ENCODE data around the gene CFAP77. TPM values are rescaled to one million over a fixed set of nuclear protein-coding genes. Genes with fewer than 3 reads are reported as not detected.

The CFAP77 gene
- polyA plus RNA-seq, 1 of the 3 experiments (the other 2 are of a cell fraction), result 1.1 TPM

GRCh38 chr9:132460240-132460639 lies 50.2 kb downstream of the CFAP77 start:
- TF ChIP-seq CHD2 (IDR thresholded peaks at IDR 0.05; ENCODE audit: low read length, partially characterized antibody) (no peak), MXI1 (IDR thresholded peaks at IDR 0.05; ENCODE audit: low read depth, low read length) (no peak), RXRA (IDR thresholded peaks at IDR 0.05; ENCODE audit: borderline replicate concordance, low read depth) (no peak), NRF1 (IDR thresholded peaks at IDR 0.05; ENCODE audit: low read depth, low read length) (no peak), USF2 (IDR thresholded peaks at IDR 0.05; ENCODE audit: borderline replicate concordance, low read depth, low read length) (no peak)
- Histone ChIP-seq H3K9me3 (no peaks in the 10 kb centered on the region), H3K4me1 (ENCODE audit: control insufficient read depth in 1 of 2, insufficient read depth in 2 of 2, low read depth in 1 of 2, low read length in 1 of 2) (no peaks in the 10 kb centered on the region), H2AFZ (ENCODE audit: low read depth) (no peak overlapping the region), H3K36me3 (replicated peaks in 1 of 2; ENCODE audit: control insufficient read depth in 1 of 2, insufficient read depth in 2 of 2, low read length in 1 of 2) (no peaks in the 10 kb centered on the region), H3F3A (replicated peaks; ENCODE audit: insufficient read depth) (no peaks in the 10 kb centered on the region), H3K9me2 (no peaks in the 10 kb centered on the region), H3K27me3 (ENCODE audit: insufficient read depth) (no peaks in the 10 kb centered on the region), H3K4me3 (ENCODE audit: low read depth in 2 of 2, low read length in 1 of 2) (no peak overlapping the region), H3K79me2 (ENCODE audit: insufficient read depth) (no peaks in the 10 kb centered on the region), H4K20me1 (ENCODE audit: insufficient read depth) (no peaks in the 10 kb centered on the region), H3K4me2 (no peak overlapping the region), H3K9ac (no peak overlapping the region), H3K27ac (ENCODE audit: low read depth in 2 of 2, low read length in 1 of 2) (no peak overlapping the region)
- CTCF ChIA-PET, result no interaction called here
- DNase-seq, result no peak
- POLR2A ChIA-PET, result no interaction called here
- 55% methylated on average over 2 of the region's 2 CpGs for WGBS (ENCODE audit: low lambda C conversion rate)

- no peak overlapping the region for H3K9ac ChIP-seq
- WGBS (ENCODE audit: low lambda C conversion rate), result 88% methylated on average over 17 of the region's 20 CpGs
- H3K27me3 ChIP-seq (ENCODE audit: insufficient read depth), result no peaks in the 10 kb centered on the region
- H3K27ac ChIP-seq (ENCODE audit: low read depth in 2 of 2, low read length in 1 of 2), result no peak overlapping the region
- no peaks in the 10 kb centered on the region for H3K9me3 ChIP-seq
- no peaks in the 10 kb centered on the region for H4K20me1 ChIP-seq (ENCODE audit: insufficient read depth)
- no peak overlapping the region for H3K4me2 ChIP-seq
- H3K9me2 ChIP-seq, result no peaks in the 10 kb centered on the region
- ChIA-PET CTCF (no interaction called here), POLR2A (no interaction called here)
- H2AFZ ChIP-seq (ENCODE audit: low read depth), result no peak overlapping the region
- no peaks in the 10 kb centered on the region for H3K36me3 ChIP-seq (replicated peaks in 1 of 2; ENCODE audit: control insufficient read depth in 1 of 2, insufficient read depth in 2 of 2, low read length in 1 of 2)
- H3K4me3 ChIP-seq (ENCODE audit: low read depth in 2 of 2, low read length in 1 of 2), result no peak overlapping the region
- DNase-seq, result no peak
- no peaks in the 10 kb centered on the region for H3K4me1 ChIP-seq (ENCODE audit: control insufficient read depth in 1 of 2, insufficient read depth in 2 of 2, low read depth in 1 of 2, low read length in 1 of 2)
- no peaks in the 10 kb centered on the region for H3K79me2 ChIP-seq (ENCODE audit: insufficient read depth)
- TF ChIP-seq ELF1 (IDR thresholded peaks at IDR 0.05), result no peak
- no peak for TF ChIP-seq YY1 (IDR thresholded peaks at IDR 0.05; ENCODE audit: low read depth)
- no peak for TF ChIP-seq EP300 (IDR thresholded peaks at IDR 0.05; ENCODE audit: borderline replicate concordance in 1 of 2, low read depth in 1 of 2, low read length in 1 of 2)
- no peak for TF ChIP-seq PBX3 (IDR thresholded peaks at IDR 0.05)
- TF ChIP-seq NFIC (IDR thresholded peaks at IDR 0.05; ENCODE audit: borderline replicate concordance), result no peak
- no peak for TF ChIP-seq TAF1 (IDR thresholded peaks at IDR 0.05; ENCODE audit: borderline replicate concordance, low read depth, low read length)
- TF ChIP-seq MAX (IDR thresholded peaks at IDR 0.05; ENCODE audit: low read depth), result no peak
- no peak for TF ChIP-seq FOXJ3 (CRISPR knock-in tag; IDR thresholded peaks at IDR 0.05)
- no peak for TF ChIP-seq USF2 (IDR thresholded peaks at IDR 0.05; ENCODE audit: borderline replicate concordance, low read depth, low read length)
- TF ChIP-seq RXRA (IDR thresholded peaks at IDR 0.05; ENCODE audit: borderline replicate concordance, low read depth), result no peak
- no peak for TF ChIP-seq MXI1 (IDR thresholded peaks at IDR 0.05; ENCODE audit: low read depth, low read length)
- no peak for TF ChIP-seq NRF1 (IDR thresholded peaks at IDR 0.05; ENCODE audit: low read depth, low read length)
- no peak for TF ChIP-seq FOXM1 (IDR thresholded peaks at IDR 0.05; ENCODE audit: low read depth)
- TF ChIP-seq CHD2 (IDR thresholded peaks at IDR 0.05; ENCODE audit: low read length, partially characterized antibody), result no peak
- H3F3A ChIP-seq (replicated peaks; ENCODE audit: insufficient read depth), result no peaks in the 10 kb centered on the region
These were observed 51.4 kb downstream of the CFAP77 start for GRCh38 chr9:132461281-132461896.
